Limb (tissue), 2 donors: Measurements from ENCODE around the gene KRTAP12-3.
A peak's percentile ranks its signal among the peaks of the same experiment; 100 is the strongest.
"Not testable (repeated sequence)": the region's sequence is repeated elsewhere in the genome, so short reads cannot be mapped to it uniquely, and the experiment has no call there.

ENCODE experiments used
- DNase-seq, 2 donors: peaks; one replicate each; pipeline ENCODE4 v3.0.0-alpha.2; 2016; ENCODE audit errors: extremely low spot score in 2 of 2

KRTAP12-3 gene

GRCh38 chr21:44627181-44627822 lies 30.4 kb upstream of the KRTAP12-3 start:
- DNase-seq: peak in 1 of 2 donors; percentile 19

GRCh38 chr21:44627831-44628233 lies 29.9 kb upstream of the KRTAP12-3 start:
- not testable (repeated sequence) for DNase-seq

GRCh38 chr21:44628707-44629391 lies 28.9 kb upstream of the KRTAP12-3 start:
- DNase-seq: no peak

DNA sequence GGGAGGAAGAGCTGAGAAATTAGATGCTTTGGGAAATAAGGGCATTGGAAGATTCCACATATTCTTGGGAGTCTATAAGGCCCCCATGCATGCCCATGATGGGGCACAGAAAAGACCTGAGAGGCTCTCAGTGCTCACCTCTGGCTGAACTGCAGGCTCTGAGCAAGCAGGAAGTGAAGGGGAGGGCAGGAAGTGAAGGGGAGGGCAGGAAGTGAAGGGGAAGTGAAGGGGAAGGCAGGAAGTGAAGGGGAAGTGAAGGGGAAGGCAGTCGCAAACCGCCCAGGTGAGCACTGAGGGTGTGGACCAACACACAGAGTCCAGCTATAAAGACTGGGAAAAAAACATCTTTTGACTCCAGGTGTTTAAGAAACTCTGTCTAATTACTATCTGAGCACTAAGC lies 27.3 kb upstream of the KRTAP12-3 start:
- no peak for DNase-seq

DNA sequence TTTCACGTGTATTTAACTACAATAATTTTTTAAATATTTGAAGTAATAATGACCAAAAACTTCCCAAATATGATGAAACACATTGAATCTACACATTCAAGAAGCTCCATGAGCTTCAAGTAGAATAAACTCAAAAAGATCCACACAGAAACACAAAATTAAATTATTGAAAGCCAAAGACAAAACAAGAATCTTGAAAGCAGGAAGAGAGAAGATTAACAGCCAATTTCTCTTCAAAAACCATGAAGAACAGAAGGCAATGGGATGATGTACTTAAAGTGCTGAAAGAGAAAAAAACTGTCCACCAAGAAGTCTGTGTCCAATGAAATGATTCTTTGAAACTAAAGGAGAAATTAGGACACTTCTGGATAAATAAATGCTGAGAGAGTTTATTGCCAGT lies 25.7 kb upstream of the KRTAP12-3 start:
- DNase-seq: no peak

GRCh38 chr21:44636209-44637017 lies 21.3 kb upstream of the KRTAP12-3 start:
- no peak for DNase-seq

DNA sequence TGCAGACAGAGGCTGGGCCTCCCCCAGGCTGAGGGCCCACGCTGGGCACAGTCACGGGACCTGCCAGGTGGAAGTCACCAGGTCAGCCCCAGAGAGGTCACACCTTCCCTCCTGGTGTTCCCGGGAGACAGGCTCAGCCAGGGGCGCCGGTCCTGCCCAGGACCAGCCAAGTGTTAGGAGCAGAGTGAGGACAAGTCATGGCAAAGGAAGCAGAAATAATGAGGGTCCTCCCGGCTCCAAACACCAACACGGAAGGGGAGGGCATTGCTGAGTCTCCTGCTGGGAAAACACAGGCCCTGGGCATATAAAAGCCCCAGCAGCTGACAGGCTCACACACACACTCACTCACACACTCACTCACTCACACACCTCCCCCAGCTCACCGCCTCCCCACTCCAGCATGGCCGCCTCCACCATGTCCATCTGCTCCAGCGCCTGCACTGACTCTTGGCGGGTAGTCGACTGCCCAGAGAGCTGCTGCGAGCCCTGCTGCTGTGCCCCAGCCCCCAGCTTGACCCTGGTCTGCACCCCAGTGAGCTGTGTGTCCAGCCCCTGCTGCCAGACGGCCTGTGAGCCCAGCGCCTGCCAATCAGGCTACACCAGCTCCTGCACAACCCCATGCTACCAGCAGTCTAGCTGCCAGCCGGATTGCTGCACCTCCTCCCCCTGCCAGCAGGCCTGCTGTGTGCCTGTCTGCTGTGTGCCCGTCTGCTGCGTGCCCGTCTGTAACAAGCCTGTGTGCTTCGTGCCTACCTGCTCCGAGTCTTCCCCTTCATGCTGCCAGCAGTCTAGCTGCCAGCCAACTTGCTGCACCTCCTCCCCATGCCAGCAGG lies 20.5 kb upstream of the KRTAP12-3 start, which contains the start of gene KRTAP10-10:
KRTAP10-10 (plus strand) TSS at position 339 of the 833 bp plus-strand sequence; CDS start at position 401, 62 bp downstream.
- no peak for DNase-seq

DNA sequence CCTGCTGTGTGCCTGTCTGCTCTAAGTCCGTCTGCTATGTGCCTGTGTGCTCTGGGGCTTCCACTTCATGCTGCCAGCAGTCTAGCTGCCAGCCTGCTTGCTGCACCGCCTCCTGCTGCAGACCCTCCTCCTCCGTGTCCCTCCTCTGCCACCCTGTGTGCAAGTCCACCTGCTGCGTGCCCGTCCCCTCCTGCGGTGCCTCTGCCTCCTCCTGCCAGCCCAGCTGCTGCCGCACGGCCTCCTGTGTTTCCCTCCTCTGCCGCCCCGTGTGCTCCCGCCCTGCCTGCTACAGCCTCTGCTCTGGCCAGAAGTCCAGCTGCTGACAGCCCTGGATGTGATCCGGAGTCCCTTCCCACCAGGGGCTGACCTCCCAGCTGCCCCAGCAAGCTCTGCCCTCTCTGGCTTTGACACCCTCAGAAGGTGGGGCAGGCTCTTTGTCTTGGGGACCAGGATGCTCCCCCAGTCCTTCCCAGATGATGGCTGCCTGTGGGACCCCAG lies 19.8 kb upstream of the KRTAP12-3 start:
- not testable (repeated sequence) for DNase-seq

DNA sequence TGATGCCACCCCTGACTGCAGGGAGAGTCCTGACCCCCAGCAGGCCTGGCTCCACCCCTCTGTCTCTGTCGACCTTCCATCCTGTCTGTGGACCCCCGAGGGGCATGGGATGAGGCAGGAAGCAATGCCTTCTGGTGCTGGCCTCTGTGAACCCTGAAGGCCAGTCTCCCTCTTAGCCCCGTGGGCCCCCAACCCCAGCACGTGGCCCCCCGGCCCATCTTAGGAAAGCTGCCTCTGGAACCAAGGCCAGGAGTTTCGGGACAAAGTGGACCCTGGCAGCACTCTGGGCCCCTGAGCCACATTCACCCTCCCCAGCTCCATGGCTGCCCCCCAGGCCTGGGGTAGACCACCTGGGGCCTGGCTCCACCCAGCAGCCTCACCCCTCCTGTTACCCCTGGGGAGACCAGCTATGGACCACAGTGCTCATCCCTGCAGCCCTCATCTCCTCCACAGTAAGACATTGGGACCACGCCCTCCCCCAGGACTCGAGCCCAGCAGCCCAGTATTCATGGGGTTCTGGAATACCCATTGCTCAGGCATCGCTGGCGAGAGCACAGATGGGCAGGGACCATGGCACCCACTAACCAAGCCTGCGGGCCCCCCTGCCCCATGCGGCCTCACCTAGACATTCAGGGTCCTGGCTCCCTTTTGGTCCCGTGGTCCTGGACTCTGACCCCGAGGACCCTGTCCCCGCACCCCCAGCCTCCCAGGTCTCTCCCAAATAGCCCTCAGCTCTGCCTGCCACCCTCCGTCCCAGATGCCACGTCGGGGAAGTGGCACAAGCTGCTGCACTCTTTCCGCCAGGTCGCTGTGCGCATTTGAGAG lies 19.0 kb upstream of the KRTAP12-3 start:
- DNase-seq: not testable (repeated sequence)

DNA sequence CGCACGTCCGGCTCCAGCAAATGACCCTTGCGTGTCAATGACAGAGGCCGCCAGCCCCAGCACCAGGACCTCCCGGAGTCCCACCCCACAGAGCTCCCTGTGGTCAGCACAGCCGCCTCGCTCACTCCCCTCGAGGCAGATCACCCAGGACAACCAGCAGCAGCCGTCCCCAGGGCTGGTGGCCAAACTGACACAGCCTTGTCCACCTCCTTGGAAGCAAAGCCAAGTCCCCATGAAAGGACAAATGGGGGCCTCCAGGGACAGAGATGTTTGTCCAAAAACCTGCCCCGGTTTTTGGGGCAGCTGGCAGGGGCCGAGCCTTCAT lies 18.4 kb upstream of the KRTAP12-3 start:
- DNase-seq: no peak

DNA sequence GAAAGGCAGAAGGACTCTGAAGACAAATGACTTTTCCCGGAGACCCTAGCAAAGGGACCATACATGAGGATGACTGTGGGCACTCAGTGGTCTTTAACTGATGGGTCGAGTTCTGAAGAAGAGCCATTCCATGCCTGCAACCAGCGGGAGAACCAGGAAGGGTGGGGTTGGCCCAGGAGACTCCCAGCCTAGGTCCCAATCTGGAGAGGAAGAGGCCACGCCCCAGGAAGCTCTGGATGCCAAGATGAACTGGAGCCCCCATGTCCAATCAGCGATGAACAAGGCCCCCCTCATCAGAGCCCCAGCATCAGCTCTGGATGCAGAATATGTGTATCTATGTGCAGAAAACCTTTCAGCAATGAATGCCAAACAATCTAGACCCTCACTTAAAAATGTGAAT lies 17.0 kb upstream of the KRTAP12-3 start:
- DNase-seq: no peak

DNA sequence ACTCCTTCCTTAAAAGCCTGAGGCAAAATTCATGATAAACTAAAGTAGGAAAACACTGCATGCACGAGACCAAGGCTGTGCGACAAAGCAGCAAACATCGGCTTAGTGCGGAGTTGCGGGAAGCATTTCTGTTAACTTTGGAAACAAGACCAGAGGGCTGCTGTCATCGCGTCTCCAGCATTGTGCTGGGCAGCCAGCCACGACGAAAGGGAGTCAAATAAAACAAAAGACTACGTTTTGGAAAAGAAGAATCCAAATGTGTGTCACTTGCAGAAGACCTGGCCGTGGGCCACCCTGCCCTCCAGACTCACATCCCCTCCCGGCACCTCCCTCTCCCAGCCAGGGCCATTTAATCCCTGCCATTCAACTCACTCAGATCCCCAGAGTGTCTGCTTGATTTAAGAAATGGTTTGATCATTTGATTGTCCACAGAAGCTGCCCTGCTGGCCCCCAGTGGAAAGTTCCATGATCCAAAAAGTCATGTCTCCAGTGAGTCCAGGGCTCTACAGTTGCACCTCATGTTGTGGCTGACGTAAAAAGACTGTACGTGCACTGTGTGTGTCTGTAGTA lies 13.9 kb upstream of the KRTAP12-3 start:
- DNase-seq: no peak

DNA sequence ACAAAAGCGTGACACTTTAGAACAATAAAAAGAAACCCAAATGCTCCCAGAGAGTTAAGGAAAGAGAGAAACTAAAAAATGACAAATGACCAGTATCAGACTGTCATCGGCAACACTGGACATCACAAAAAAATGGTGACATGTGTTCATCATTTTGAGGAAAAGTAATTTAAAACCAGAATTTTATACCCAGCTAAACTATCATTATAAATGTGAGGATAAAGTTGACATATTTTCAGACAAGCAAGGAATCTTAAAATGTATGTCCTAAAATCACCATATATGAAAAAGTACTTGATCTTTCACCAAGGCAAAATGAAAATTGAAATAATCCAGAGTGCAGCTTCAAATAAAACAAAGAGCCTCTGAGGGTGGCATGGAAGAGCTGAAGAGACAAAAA lies 12.9 kb upstream of the KRTAP12-3 start:
- DNase-seq: no peak

DNA sequence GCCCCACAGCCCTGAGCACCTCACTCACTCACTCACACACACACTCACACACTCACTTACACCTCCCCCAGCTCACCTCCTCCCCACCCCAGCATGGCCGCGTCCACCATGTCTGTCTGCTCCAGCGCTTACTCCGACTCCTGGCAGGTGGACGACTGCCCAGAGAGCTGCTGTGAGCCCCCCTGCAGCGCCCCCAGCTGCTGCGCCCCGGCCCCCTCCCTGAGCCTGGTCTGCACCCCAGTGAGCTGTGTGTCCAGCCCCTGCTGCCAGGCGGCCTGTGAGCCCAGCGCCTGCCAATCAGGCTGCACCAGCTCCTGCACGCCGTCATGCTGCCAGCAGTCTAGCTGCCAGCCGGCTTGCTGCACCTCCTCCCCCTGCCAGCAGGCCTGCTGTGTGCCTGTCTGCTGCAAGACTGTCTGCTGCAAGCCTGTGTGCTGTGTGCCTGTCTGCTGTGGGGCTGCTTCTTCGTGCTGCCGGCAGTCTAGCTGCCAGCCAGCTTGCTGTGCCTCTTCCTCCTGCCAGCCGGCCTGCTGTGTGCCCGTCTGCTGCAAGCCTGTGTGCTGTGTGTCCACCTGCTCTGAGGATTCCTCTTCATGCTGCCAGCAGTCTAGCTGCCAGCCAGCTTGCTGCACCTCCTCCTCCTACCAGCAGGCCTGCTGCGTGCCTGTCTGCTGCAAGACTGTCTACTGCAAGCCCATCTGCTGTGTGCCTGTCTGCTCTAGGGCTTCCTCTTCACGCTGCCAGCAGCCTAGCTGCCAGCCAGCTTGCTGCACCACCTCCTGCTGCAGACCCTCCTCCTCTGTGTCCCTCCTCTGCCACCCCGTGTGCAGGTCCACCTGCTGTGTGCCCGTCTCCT lies 11.1 kb upstream of the KRTAP12-3 start, which contains the start of gene KRTAP10-11:
KRTAP10-11 (plus strand) TSS at position 49 of the 856 bp plus-strand sequence; CDS start at position 94, 45 bp downstream.
- not testable (repeated sequence) for DNase-seq

DNA sequence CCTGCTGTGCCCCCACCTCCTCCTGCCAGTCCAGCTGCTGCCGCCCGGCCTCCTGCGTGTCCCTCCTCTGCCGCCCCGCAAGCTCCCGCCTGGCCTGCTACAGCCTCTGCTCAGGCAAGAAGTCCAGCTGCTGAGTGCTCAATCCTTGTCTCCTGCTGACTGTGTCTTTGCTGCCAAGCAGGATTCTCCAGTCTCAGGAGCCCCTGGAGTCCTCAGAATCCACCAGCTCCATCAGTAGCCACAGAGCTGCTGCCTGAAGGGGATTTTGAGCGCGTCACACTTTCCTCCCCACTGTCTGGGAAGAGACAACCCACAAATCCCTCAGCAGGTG lies 10.5 kb upstream of the KRTAP12-3 start:
- no peak for DNase-seq

GRCh38 chr21:44648557-44649311 lies 9.0 kb upstream of the KRTAP12-3 start:
- no peak for DNase-seq

GRCh38 chr21:44649521-44650100 lies 8.1 kb upstream of the KRTAP12-3 start:
- DNase-seq: no peak
